NCI-H128 (cell line): ENCODE results near the gene OR9Q1.
"Not testable (repeated sequence)": the region's sequence is repeated elsewhere in the genome, so short reads cannot be mapped to it uniquely, and the experiment has no call there.

Experiments used
- DNase-seq: peaks from one replicate; lab custom pipeline; 2025; ENCODE audit not compliant: unreplicated experiment; lab: John Stamatoyannopoulos, UW

Gene OR9Q1, protein sequence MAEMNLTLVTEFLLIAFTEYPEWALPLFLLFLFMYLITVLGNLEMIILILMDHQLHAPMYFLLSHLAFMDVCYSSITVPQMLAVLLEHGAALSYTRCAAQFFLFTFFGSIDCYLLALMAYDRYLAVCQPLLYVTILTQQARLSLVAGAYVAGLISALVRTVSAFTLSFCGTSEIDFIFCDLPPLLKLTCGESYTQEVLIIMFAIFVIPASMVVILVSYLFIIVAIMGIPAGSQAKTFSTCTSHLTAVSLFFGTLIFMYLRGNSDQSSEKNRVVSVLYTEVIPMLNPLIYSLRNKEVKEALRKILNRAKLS

DNA sequence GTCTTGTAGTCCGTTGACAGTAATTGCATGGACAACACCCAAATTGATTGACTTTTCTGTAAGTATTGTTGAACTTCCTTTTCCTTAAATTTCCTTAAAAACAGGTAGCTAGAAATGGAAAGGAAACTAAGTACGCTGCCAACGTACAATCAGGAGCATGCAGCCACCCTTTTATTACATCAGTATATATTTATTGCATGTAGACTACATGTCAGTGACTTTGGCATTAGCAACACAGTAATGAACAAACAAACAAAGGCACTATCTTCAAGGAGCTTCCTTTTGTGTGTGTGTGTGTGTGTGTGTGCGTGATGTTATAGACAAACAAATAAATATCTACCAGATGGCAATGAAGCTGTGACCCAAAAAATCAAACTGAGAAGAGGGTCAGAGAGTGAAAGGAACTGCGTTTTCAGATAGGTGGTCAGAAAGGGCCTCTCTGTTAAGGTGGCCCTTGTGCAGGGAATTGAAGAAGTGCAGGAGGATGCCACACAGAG lies at the start of gene OR9Q1:
Gene OR9Q1, plus strand, starts transcription at position 447 of the 497 bp plus-strand sequence. CDS start 155,564 bp downstream, outside the sequence.
- DNase-seq: no peak

DNA sequence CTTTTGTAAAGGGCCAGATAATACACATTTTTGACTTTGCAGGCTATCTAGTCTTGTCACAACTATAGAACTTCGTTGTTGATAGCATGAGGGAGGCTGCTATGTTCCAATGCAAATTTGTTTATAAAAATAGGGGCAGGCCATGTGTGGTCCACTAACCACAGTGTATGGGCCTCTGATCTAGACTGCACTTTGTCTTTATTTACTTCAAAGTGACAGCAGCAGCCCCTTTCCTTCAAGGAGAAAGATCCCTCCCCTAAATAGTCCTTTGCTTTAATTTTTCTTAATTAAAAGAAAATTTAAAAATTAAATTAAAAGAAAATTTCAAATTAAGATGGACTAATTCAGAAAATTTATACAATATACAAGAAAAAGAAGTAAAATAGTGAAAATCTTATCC lies 49.5 kb upstream of the OR9Q1 start:
- no peak for DNase-seq

DNA sequence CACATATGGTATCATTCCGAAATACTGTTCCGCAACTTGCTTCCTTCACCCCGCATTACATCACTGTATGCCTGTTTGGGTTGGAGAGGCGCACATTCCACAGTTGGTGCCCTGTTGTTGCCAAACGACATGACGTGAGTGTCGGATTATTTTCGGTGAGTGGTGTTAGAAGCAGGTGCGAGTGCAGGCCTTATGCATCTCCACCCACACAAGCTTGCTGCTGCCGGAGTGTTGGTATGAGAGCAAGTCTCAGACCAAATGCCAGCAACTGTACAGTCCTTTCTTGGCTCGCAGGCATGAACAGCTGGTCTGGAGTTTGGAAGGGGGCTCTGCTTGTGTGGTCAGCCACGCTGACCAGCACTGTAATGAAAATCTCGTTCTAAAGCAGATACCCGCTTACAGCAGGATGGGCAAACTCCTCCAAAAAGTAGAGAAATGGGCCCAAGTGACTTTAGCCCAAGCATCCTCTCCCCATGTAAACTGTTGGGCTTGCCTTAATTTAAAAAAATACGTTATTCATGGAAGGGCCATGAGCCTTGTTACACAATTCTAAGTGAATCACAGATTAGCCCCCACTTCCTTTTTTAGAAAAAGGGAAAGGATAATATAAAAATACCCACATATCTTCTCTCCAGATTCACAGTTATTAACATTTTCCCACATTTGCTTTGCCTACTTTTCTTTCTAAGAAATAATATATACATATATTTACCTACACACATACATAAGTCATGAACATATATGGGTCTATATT lies 48.7 kb upstream of the OR9Q1 start:
- DNase-seq: no peak

DNA sequence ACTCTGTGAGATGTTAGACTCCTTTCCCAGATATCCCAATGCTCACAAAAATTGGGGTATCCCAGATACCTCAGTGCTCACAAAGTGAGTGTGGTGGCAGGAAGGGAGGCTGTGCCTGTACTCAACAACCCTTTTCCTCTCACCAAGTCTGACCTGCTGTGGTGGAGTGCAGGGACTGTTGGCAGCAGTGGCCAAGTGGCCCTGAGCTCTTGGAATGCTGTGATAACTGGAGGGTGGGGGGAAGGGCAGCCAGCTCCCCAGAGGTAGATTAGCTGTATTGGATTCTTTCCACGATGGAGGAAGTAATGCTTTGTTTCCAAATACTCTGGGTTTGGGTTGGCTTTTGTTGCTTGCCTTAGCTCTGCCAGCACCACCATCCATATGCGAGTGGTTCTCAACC lies 46.0 kb upstream of the OR9Q1 start:
- no peak for DNase-seq

DNA sequence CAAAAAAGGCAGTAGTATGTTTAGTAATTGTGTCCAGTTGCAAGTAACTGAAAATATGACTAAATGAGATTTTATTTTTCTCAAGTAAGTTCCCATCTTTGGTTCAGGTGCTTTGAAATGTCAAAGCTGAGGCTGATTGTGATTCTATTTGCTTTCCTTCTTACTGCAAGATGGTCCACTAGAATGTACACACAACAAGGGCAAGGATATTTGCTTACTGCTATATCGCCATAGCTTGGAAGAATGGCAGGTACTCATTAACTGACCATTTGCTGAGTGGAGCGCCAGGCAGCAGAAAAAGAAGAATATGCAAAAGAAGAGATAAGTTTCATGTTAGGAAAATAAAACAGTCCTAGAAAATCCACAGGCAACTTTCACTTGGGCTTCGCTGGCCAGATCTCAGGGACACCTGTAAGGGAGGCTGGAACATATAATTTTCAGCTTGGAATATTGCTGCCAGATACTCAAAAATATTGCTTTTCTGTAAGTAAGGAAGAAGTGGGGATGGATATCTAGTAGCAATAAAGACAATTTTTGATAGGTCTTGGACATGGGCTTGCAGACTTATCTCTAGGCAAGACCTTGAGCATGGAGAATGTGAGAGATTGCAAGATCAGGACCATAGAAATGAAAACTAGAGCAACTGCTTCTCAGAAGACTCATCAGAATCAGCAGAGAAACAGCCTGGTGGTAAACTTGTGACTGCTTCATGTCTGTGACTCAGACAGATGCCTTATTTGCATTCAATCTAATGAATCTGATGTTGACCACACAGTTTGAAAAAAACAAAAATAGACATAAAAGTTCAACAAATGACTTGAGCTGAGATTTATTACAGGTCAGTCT lies 44.8 kb upstream of the OR9Q1 start:
- no peak for DNase-seq

DNA sequence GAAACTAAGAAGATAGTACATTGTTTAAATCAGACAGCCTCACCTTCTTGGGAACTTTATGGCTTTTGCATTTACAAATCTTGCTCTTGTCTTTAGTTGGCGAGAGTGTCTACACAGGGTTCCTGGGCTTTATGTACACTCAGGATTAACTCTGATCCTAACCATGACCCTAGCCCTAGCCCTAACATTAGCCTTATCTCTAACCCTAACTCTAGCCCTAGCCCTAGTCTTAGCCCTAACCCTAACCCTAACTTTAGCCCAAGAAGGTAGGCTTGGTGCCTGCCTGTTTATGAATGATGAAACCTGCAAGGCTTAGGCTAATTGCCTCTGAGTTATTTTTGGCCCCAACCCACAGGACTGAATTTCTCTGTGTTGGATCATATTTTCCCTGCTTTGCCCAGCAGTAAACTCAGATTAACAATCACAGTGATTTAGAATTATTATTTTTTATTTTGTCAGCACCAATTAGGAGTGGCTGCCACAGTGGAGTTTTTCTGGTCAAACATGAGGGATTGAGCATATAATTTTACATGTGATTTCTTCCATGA lies 44.1 kb upstream of the OR9Q1 start:
- no peak for DNase-seq

DNA sequence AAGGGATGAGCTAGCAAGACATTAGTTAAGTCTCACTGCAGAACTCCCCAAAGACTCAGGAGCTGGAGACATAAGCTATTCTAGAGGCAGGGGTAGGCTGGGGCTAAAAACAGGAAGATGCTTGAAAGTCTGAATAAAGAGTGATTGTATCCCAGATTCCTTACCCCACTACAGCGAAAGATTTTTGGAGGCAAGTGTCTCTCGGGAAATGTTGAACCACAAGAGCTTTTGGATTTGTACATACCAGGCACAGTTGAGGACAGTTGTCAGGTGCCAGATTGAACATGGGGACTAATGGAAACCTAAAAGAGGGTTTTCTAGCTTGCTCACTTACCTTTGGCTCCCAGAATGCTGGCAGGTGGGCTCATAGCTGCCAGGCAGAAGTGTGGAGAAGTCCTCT lies 43.5 kb upstream of the OR9Q1 start:
- no peak for DNase-seq

DNA sequence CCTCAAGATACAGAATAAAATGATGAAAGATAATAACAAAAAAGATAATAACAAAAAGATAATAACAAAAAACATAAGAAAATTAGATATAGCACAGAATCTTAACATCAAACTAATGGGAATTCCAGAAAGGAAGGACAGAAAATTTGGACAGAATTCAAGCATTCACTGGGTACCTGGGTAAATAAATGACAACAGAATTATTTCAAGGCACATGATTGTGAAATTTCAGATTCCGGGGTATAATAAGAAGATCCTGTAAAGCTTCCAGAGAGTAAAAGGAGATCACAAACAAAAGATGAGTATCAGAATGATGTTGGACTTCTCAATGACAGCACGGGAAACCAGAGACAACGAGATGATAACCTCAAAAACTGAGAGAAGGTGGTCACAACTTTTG lies 42.1 kb upstream of the OR9Q1 start:
- DNase-seq: no peak

DNA sequence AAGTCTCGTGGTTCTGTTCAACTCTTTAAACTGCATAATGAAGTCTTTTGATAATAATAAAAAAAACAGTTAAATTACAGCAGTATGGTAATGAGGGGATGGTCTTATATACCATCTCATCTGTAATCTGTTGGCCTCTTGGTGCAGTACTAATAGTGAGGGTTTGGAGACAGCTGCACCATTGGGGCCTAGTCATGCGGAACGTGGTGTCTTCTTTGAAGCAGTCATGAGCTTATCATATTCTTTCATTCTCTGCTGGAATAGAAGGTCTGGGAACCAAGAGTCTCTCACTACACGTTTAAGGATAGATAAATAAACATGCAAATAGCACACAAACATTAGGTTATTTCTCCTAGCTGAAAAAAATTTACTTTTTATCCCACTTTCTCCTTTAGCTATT lies 40.9 kb upstream of the OR9Q1 start:
- no peak for DNase-seq

DNA sequence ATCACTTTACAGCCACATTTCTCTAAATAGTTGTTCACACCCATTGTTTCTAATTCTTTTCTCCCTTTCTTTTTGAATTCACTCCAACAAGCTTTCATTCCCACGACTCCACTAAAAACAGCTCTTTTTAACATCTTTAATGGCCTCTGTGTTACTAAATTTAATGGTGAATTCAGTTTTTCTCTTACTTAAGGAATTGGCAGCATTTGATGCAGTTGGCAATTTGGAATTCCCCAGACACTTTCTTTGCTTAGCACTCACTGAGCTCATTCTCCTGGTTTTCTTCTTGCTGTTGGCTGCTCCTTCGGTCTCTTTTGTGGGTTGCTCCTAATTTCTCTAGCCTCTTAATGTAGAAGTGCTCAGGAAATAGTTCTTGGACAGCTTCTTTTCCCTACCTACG lies 40.5 kb upstream of the OR9Q1 start:
- no peak for DNase-seq

DNA sequence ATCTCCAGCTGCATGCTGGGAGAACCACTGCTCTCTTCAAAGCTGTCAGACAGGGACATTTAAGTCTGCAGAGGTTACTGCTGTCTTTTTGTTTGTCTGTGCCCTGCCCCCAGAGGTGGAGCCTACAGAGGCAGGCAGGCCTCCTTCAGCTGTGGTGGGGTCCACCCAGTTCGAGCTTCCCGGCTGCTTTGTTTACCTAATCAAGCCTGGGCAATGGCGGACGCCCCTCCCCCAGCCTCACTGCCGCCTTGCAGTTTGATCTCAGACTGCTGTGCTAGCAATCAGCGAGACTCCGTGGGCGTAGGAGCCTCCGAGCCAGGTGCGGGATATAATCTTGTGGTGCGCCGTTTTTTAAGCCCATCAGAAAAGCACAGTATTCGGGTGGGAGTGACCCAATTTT lies 24.2 kb upstream of the OR9Q1 start:
- DNase-seq: not testable (repeated sequence)

DNA sequence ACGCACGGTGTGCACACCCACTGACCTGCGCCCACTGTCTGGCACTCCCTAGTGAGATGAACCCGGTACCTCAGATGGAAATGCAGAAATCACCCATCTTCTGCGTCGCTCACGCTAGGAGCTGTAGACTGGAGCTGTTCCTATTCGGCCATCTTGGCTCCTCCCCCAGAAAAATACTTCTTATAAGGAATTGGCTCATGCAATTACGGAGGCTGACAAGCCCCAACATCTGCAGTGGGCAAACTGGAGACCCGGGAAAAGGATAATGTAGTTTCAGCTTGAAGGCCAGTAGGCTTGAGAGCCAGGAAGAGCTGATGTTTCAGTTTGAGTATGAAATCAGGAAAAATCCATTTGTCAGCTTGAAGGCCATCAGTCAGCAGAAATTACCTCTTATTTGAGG lies 23.7 kb upstream of the OR9Q1 start:
- DNase-seq: not testable (repeated sequence)

DNA sequence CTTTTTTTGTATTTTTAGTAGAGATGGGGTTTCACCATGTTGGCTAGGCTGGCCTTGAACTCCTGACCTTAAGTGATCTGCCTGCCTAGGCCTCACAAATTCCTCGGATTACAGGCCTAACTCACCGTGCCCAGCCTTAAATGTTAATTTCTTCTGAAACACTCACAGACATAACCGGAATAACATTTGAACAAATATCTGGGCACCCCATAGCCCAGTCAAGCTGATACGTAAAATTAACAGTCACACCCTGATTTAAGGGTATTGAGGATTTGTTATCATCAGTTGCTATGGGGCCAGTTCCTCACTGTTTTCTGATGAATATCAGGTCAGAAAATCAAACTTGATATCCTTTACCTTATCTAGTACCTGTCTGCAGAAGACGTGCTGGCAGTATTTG lies 23.0 kb upstream of the OR9Q1 start:
- DNase-seq: no peak

DNA sequence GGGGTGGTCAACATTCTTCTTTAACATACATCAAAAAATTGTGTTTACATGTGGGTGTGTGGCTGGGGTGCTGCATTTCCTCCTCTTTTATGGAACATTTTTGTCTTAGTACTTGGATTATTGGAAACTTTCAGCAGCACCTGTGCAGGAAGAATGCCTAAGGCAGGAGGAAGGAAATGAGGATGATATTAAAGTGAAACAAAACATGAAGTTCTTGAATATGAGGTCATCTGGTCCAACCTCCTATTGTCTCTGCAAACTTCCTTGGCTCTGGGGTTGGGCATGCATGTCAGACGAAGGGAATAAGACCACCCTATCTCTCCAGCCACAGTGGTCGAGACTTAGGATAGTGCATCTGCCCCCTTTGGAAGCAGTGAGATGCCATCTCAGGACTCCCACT lies 20.6 kb upstream of the OR9Q1 start:
- DNase-seq: no peak

DNA sequence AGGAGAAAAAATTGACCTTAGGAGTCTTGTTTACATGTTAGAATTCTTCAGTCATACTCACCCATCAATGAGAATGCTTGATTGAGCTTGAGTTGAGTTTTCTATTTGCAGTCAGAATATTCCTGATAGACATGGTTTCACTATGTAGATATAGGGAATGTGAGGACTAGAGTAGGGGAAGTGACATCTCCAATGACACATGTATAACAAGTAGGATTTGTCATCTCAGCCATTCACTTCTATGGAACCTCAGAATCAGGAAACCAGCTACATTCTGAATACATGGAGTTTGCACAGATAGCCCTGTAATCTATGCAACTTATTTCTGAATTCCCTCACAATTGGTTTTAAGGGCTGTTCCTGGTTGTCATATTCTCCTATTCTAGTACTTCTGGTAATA lies 20.1 kb upstream of the OR9Q1 start:
- DNase-seq: no peak

DNA sequence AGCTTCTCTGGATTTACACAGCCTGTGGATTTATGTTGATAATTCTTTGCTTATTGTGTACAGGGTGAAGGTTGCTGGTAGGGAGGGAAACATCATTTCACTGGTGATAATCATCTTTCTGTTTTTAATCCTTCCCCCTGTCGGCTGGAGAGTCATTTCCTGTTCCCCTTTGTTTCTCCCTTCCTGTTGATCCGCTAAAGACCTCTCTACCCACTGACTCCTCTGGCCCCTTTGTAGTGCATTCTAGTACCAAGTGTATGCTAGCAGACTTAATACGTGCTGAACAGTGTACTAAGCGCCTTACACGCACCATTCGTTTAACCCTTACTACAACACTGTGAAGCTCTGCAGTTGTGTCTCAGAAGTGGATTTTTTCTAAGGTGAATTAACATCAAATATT lies 19.0 kb upstream of the OR9Q1 start:
- DNase-seq: no peak

DNA sequence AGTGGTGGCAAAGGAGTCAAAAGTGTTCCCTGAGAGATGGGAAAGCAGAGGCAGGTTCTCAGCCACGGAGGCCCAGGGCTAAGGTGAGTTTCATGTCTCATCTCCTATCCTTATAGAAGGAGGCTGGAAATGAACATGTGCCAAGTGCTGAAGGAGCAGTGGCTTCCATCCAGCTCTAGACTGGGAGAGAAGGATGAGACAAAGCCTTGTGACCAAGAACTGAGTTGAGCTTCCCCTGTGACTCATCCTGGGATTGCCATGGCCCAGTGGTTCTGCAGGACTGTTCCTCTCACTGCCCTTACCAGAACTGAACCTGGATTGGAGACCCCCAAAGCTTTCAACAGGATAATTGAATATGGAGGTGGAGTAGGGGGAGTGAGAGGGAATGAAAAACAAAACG lies 16.7 kb upstream of the OR9Q1 start:
- no peak for DNase-seq

DNA sequence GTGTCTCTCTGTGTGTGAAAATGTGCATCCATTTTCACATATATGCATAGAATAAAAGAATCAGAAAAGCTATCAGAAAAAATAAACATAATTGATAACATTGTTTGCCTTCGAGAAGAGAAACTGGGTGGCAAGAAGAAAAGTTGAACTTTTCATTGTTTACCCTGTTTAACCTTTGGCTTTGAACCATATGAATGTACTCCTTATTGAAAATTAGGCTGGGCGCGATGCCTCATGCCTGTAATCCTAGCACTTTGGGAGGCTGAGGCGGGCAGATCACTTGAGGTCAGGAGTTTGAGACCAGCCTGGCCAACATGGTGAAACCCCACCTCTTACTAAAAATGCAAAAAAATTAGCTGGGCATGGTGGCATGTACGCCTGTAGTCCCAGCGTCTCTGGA lies 11.9 kb upstream of the OR9Q1 start:
- no peak for DNase-seq

DNA sequence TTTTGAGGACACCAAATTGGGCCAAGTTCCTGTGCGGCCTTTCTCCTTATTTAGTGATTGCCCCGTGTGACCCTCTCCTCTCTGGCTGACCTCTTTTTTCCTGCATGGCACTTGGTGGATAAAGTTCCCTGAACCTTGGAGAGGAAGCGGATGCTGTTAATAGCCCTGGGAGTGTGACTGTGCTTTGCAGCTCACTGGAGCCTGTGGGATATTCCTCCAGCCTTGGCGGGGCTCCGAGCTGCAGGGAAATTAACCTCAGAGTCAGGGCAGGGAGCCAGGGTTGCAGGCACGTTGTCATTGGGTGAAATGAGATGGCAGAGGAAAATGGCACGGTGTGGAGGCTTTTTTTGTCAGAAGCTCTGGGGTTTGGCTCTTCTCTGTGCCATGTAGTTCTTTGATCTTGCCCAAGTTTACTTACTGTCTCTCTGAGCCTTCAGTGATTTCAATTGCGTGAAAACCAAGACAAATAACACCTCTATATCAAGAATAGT lies 965 bp downstream of the OR9Q1 start:
- DNase-seq: no peak

DNA sequence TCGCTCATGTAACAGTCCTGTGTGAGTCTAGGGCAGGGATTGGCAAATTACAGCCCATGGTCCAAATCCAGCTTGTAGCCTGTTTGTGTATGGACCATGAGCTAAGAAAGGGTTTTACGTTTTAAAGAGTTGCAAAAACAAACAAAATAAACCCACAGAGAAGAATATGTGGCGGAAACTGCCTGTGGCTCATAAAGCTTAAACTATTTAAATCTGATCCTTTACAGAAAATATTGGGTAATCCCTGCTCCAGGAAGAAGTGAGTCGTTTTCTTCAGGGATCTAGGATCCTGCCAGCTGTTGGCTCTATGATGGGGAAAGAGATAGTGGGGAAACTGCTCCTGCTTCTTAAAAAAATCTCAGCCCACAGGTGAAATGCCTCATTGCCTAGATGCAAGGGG lies 3.7 kb downstream of the OR9Q1 start:
- no peak for DNase-seq
